HG03159 (cell line): ENCODE measurements around the gene SLC40A1.
A peak's percentile ranks its signal among the peaks of the same experiment; 100 is the strongest.

Experiments used
- ATAC-seq: cut with Tn5 transposase; IDR thresholded peaks from one replicate; pipeline ENCODE4 v1.9.1; 2021; ENCODE audit warnings: mild to moderate bottlenecking, moderate library complexity; ENCODE audit not compliant: unreplicated experiment

SLC40A1 gene

DNA sequence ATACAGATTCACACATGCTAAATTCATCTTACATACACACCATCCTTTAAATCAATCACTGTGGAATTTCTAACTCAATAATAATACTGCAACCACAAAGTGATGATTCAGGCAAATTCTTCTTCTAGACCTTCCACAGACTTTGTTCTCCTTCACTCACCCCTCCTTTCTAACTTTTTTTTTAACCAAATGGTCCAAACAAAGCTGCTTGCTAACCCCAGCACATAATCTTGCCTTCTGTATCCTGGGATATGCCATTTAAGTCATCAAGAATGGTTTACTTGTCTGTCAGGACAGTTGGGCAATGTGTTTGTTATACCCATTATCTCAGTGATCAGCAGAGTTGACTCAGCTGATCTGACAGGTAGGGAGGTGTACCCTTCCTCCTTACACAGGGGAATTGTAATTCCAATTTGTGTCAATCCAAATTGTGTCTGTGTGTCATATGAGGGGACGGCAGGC lies 10.0 kb downstream of the SLC40A1 start:
- no peak for ATAC-seq

DNA sequence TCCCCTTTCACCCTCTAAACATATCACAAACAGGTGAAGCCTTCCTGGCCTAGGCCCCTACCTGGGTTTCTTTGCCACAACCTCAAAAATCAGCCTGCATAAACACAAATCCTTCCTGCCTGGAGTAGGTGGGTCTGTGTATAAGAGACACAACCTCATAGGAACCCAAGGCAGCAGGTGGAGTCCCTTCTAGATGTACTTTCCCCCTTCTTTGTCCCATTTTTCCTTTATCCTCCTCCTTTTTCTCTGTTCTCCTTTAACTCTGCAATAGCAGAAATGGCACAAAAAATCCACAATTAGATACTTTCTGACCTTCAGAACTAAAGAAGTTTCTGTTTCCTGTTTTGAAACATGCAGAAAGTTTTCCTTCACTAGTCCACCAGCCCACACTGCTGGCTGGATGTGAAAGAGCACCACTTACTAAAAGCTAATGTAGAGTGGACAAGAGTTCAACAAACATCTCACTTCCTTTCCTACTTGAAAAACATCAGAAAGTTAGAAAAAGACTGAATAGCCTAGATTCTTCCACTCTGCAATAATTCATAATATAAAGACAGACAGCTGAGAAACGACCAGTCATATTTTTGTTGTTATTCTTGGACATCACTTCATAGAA lies 11.2 kb downstream of the SLC40A1 start:
- peak; percentile 60 for ATAC-seq

DNA sequence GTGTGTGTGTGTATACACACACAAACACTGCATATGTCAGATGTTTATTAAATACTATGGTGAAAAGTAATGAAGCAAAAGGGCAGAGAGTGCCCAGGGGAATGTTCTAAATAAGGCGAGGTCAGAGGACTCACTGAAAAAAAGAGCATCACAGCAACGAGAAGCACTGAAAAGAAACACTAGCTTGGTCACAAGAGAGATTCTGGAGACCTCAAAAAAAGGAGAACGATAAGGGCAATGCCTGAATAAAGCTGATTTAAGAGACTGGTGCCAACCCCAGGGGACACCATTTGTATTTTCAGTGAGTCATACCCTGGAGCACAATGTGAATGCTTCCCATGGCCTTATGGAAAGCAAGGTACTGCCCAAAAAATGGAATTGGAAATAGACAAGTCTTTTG lies 14.5 kb downstream of the SLC40A1 start:
- ATAC-seq: no peak

- ATAC-seq: no peak
Observed at GRCh38 chr2:189561371-189562038, 19.1 kb downstream of the SLC40A1 start.

GRCh38 chr2:189560273-189560586 lies 20.4 kb downstream of the SLC40A1 start:
- no peak for ATAC-seq

- ATAC-seq: no peak
Observed at GRCh38 chr2:189559579-189560272, 20.9 kb downstream of the SLC40A1 start.

DNA sequence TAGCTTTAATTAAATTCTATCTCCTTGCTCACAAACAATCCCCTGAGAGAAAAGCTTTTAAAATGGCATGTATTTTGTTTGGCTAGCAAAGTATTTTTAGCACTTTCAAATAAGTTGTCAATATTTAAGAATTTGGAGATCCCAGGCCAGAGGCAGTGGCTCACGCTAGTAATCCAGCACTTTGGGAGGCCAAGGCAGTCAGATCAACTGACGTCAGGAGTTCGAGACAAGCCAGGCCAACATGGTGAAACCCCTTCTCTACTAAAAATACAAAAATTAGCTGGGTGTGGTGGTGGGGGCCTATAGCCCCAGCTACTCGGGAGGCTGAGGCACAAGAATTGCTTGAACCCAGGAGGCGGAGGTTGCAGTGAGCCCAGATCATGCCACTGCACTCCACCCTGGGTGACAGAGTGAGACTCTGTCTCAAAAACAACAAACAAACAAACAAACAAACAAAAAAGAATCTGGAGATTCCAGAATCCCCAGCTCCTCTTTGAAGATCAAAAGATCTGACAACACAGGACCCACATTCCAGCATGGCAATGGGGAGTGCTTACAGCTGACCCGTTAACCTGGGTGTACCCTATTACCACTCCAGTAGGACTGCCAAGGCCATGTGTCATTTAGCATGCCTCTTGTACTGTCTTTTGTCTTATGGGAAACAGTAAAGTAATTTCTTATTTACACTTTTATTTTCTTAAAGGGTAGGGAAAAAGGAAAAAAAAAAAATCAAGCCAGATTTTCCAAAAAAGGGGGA lies 21.9 kb downstream of the SLC40A1 start:
- ATAC-seq: no peak

DNA sequence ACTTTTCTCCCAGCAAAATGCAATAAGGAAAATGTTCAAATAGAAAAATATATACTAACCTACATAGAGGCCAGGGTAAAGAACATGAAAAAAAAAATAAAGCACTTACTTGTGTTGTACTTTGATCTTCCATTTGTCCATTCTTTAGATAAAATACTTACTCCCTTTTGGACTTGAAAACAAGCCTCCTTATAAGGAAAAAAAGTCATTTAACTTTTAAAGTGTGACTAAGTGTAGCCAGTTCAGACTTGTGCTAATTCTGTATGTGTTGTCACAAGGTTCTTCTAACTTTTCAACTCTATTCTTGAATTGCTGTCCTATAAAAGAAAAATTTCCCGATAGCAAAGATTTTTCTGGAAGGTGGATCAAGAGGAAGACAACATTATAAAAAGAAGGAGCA lies 23.2 kb downstream of the SLC40A1 start:
- ATAC-seq: no peak

DNA sequence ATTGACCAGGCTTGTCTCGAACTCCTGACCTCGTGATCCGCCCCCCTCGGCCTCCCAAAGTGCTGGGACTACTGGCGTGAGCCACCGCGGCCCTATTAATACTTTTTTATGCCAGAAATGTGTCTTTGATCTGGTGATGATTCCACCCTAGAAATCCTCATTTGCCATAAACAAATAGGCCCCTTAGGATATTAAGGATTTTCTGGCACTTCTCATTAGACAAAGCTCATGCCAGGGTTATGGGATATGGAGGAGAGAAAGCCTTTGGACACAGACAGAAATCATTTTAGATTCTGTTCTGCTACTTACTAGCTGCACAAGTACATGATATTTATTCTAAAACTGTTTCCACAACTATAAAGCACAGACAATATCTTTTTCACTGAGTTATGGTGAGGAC lies 24.1 kb downstream of the SLC40A1 start:
- no peak for ATAC-seq

DNA sequence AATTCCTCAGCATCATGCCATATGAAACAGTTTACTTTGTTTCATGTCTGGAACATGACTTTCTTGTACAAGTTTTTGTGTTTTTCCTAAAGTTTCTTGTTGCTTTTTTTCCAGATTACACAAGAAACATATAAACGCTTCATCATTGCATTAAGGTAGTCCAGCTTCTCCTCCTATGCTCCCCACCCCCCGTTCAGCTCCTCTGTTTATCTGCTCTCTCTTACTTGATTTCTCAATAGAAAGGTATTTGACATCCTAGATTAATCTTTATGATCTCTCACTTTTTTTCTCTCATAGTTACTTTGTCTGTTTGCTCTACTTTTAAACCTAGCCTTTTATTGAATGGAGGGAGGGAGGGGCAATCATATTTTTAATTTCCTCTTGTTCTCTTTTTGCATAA lies 25.4 kb downstream of the SLC40A1 start:
- no peak for ATAC-seq

DNA sequence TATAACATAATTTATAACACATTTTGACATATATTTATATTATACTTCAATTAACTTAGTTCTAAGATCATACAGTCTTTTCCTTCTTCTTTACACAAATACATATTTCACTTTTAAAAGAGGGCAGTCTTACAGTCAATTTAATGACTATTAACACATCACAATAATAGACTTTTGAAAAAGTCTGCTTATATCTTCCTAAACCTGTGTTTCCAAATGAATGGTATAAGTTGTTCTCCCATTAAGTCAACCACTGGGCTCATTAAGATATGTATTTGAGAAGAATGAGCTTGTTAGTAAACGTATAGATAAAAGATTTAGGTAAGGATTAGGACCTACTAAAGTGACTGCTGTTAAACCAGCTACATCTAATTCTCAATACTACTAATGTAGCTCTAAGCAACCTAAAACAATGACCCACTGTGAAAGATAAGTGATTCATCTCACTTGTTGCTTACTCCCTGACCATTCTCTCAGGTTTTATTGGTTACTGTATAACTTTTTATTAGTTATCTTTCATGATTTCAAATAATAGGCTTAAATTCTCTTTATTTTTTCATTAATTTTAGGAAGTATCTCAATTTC lies 27.0 kb downstream of the SLC40A1 start:
- no peak for ATAC-seq

DNA sequence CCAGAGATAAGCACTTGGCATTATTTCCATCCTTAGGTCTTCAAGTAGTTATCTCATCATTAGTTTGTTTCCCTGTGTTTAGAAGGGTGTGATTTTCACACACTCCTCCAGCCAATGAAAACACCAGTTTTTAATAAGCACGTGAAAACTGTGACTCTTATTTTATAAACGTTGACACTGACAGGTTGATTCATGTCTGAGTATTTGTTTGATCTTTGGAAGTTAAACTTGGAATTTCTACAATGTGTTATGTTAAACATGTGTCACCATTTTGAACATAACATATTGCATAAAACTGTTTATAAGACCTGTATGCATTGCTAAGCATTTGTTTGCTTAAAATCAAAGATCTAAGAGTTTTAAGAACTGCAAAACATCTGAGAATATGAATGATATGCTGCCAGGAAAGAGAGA lies 27.6 kb downstream of the SLC40A1 start:
- ATAC-seq: no peak

DNA sequence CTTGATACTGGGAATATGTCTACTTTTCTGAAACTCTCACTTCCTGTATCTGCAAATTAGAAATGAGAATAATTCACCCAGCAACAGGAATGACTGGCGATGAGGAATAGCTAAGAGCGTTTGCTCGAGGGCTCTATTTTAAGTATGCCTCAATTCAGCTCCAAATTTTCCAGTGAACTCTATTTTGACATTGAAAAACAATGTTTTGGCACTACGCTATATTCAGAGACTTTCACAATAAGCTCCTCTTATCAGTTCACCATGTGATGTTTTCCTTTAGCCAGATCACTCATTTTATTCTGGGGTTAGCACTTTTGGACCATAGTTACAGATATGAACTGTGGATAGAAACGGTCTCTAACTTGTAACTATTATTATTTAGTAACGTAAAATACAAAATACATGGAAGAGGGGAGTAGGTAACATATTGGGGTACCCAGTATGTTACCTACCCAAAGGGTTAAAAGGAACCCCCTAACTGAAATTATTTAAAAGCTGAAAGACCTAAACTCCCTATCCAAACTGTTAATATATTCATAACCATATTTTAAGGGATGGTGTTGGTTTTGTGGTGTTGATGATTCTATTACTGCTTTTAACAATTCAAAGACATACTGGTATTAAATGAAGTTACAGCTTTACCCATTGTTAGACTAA lies 28.1 kb downstream of the SLC40A1 start:
- no peak for ATAC-seq

DNA sequence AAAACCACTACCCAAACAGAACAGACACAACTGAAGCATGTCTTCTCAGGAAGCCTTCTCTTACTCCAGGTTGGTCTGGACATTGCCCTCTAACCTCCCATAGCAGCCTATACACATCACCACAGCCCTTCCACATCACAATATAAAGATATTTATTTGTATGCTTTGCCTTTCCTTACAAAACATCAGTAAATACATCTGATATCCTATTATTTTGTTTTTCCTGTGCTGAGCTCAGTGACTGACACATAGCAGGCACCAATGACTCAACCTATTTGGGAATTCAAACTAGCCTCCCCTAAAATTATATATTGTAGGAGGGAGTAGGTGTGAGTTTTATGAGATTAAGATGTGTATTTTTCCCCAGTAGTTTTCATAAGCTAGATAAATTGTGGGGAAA lies 28.8 kb downstream of the SLC40A1 start:
- ATAC-seq: no peak

GRCh38 chr2:189549449-189549832 lies 31.1 kb downstream of the SLC40A1 start:
- ATAC-seq: no peak

DNA sequence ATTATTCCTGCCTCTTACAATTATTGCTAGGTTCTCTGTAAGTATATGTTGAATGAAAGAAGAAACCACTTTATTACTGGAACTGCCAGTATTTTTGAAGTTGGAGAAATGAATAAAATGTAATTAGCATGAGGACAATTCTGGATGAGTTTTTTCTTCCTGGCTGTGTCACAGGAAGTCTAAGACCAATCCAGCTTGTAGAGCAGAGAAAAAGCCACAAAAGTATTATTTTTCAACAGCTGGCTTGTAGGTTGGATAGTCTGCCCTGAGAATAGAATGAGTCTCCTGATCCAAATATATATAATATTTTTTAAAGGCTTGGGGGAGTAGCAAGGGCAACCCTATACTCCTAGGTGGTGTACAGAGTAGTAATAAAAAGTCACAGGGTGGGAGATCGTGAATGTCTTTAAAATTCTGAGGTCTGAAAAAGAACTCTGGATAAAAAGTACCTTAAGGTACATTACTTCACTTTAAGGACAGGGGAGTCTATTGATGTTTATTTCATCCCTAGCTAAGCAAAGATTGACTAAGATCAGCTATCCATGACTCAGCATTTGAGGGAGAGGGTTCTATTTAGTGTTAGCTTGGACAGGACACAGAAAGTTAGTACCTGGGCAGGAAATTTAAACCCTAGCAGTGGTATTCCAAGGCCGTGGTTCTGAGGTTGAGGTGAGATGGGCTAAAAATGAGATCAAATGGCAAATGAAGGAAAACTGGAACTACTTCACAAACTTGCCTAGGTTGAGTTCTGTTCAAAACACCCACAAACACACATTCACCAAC lies 31.7 kb downstream of the SLC40A1 start:
- ATAC-seq: no peak

DNA sequence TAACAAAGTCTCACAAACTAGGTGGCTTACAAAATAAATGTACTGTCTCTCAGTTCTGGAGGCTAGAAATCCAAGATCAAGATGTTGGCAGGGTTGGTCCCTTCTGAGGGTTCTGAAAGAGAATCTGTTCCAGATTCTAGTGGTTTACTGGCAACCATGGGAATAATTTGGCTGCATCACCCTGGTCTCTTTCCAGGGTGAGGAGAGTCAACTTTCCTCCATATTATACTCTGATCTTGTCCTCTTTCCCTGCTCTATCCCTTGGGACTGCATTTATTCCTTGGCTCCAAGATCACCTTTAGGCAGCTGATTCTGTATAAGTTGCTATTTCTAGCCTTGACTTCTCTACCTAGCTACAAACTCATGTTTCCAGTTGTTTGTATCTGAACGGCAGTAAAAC lies 35.2 kb downstream of the SLC40A1 start:
- ATAC-seq: no peak

- no peak for ATAC-seq
Observed at GRCh38 chr2:189544318-189545042, 36.1 kb downstream of the SLC40A1 start.

DNA sequence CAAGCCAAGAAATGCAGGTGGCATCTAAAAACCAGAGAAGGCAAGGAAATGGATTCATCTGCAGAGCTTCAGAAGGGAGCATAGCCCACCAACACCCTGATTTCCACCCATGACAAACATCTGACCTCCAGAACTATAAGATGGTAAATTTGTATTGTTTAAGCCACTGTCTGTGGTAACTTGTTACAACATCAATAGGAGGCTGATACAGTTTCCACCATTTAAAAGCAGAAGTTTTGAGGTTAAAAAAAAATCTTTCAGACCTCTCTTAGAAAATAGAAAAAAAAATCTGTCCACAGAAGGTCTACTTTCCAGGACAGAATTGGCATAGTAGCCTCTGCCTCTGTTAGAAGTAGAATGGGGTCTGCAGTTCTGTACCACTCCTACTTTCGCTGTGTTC lies 37.2 kb downstream of the SLC40A1 start:
- no peak for ATAC-seq
